Activated B cell treated with CpG ODN at 0.5 μM for 24 hours (primary cell): ENCODE measurements around the gene ZNF444. TPM values are rescaled to one million over a fixed set of nuclear protein-coding genes. Genes with fewer than 3 reads are reported as not detected.

Experiments
- ATAC-seq: fragments of 200-7000 bp; cut with Tn5 transposase; one replicate; pipeline ENCODE4 v1.10.0; 2021; ENCODE audit warnings: low read depth, mild to moderate bottlenecking, moderate library complexity
- CTCF ChIA-PET: fragments of 350-600 bp; sonication (Branson Sonifier 250); formaldehyde crosslinking; loops from one replicate; lab custom pipeline; 2021; ENCODE audit warnings: antibody characterized with exemption; lab: Charles Lee
- POLR2A ChIA-PET: fragments of 350-600 bp; sonication (Branson Sonifier 250); formaldehyde crosslinking; loops from one replicate; lab custom pipeline; 2021; ENCODE audit warnings: antibody characterized with exemption; lab: Charles Lee
- DNase-seq: peaks from one replicate; pipeline ENCODE4 v3.0.0; 2022
- H3K27ac Mint-ChIP-seq: one replicate; pipeline ENCODE4 v1.8.0; 2020; ENCODE audit warnings: mixed read lengths
- H3K27me3 Mint-ChIP-seq: one replicate; pipeline ENCODE4 v1.8.0; 2021; ENCODE audit warnings: mixed read lengths
- H3K36me3 Mint-ChIP-seq: one replicate; pipeline ENCODE4 v1.8.0; 2021; ENCODE audit warnings: low read depth, mixed read lengths
- H3K4me1 Mint-ChIP-seq: one replicate; pipeline ENCODE4 v1.8.0; 2021; ENCODE audit warnings: mixed read lengths
- H3K4me3 Mint-ChIP-seq: one replicate; pipeline ENCODE4 v1.8.0; 2020; ENCODE audit warnings: mild to moderate bottlenecking, mixed read lengths
- H3K9me3 Mint-ChIP-seq: one replicate; pipeline ENCODE4 v1.8.0; 2020; ENCODE audit warnings: mixed read lengths
- intact Hi-C: fragments of 100-400 bp; cut with micrococcal nuclease; formaldehyde crosslinking; loops from one replicate; pipeline ENCODE4 v1.15.1; 2024
- total RNA-seq: library from RNA; stranded (reverse); gene quantifications from 2 replicates; pipeline ENCODE4 v1.2.3, GENCODE V29; 2022
- TF ChIP-seq, protein P1 (sequence below): fragments of 200-600 bp; IDR thresholded peaks from one replicate; pipeline ENCODE4 v1.8.0; 2022; ENCODE audit warnings: antibody characterized with exemption, mild to moderate bottlenecking

Gene ZNF444
- total RNA-seq, 1 donor from 2014 or later, result 32.1 TPM

DNA sequence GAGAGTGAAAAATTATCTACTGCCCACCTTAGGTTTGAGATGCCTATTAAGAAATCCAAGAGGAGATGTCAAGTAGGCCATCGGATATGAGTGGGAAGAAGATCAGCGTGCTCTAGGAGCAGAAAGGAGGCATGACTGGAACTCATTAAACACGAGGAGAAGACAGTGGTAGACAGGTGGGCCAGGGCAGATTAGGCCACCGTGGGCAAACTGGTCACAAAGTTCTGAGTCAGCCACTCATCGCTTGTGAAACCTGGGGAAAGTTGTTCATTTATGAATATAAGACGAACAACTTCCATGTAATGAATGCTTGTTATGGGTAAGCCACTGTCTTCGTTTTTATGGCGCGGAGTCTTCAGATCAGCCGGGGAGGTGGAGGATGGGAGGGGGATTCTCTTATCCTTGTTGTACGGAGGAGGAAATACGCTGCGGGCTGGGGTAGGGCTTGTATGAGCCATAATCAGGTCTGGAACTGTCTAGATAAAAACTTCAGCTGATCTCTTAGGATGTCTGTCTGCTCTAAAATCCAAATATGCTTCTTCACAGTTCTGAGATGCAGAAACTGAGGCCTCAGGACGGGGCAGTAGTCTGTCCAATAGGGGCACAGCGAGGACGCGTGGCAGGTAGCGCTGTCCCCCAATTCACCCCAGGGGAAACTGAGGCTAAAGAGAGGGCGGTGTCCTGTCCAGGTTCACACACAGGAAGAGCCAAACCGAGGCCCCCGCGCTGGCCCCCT, 1.1 kb upstream of the ZNF444 start:
- POLR2A ChIA-PET, result interaction anchor here (0.9 to 3.2 kb wide), 4 partner anchors 18 to 733 kb away, joined by 3 to 40 read pairs (median 4); partner anchors contain the start of genes UBE2S and ZNF787
- CTCF ChIA-PET, result interaction anchor here (2.2 kb wide), 1 partner anchor 59 kb away, joined by 6 read pairs; no protein-coding TSS in a partner anchor
- ATAC-seq (no peak), DNase-seq (no peak)
- Mint-ChIP-seq H3K27ac (peak overlapping the region; percentile 99), H3K27me3 (no peaks in the 10 kb centered on the region), H3K4me3 (peak overlapping the region; percentile 98), H3K36me3 (peaks cover 7% of the 10 kb centered on the region), H3K4me1 (peaks cover 29% of the 10 kb centered on the region), H3K9me3 (no peaks in the 10 kb centered on the region)
- intact Hi-C loops, result loop anchor here (1.0 to 5.0 kb wide), 4 partner anchors 29 to 1142 kb away; partner anchors contain the start of genes ZNF460 and ZNF628
- TF ChIP-seq, protein P1, sequence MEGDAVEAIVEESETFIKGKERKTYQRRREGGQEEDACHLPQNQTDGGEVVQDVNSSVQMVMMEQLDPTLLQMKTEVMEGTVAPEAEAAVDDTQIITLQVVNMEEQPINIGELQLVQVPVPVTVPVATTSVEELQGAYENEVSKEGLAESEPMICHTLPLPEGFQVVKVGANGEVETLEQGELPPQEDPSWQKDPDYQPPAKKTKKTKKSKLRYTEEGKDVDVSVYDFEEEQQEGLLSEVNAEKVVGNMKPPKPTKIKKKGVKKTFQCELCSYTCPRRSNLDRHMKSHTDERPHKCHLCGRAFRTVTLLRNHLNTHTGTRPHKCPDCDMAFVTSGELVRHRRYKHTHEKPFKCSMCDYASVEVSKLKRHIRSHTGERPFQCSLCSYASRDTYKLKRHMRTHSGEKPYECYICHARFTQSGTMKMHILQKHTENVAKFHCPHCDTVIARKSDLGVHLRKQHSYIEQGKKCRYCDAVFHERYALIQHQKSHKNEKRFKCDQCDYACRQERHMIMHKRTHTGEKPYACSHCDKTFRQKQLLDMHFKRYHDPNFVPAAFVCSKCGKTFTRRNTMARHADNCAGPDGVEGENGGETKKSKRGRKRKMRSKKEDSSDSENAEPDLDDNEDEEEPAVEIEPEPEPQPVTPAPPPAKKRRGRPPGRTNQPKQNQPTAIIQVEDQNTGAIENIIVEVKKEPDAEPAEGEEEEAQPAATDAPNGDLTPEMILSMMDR, result no peak

DNA sequence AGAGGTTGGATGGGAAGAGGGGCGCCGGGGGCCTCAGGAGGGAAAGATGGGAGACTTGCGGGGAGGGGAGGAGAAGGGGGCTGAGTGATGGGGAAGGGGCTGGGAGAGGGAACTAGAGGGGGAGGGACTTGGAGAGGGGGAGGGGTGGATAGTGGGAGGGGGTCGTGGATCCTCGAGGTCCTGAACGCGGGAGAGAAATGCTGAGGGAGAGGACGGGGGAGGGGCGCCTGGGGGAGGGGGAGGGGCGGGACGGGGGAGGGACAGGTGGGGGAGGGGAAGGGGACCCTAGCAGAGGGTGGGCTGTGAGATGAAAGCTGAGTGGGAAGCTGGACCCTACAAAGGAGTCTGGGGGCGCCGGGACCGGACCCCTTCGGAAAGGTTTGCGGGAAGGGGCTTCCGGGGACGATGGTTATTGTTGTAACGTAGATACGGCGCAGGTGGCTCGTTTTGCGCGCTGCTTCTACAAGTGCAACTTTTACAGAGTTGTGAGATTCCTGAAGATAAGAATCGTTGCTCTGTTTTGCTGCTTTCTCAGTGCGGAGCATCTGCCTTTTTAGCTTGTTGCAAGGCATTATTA, 418 bp downstream of the ZNF444 start:
- Mint-ChIP-seq H3K27me3 (no peaks in the 10 kb centered on the region), H3K36me3 (peaks cover 10% of the 10 kb centered on the region), H3K9me3 (no peaks in the 10 kb centered on the region), H3K4me1 (peaks cover 29% of the 10 kb centered on the region), H3K27ac (peak overlapping the region; percentile 41), H3K4me3 (peak overlapping the region; percentile 98)
- ChIA-PET CTCF (interaction anchor here (0.6 to 2.2 kb wide), 2 partner anchors 60 to 192 kb away, joined by 3 to 6 read pairs; no protein-coding TSS in a partner anchor), POLR2A (interaction anchor here (0.6 to 3.2 kb wide), 8 partner anchors 20 to 487 kb away, joined by 3 to 40 read pairs (median 4); partner anchors contain the start of gene ZNF787)
- intact Hi-C loops, result loop anchor here (1.0 to 5.0 kb wide), 5 partner anchors 20 to 1141 kb away; partner anchors contain the start of genes ZNF460, ZNF628 and ZNF787
- DNase-seq (no peak), ATAC-seq (no peak)
- TF ChIP-seq, protein P1, result no peak

DNA sequence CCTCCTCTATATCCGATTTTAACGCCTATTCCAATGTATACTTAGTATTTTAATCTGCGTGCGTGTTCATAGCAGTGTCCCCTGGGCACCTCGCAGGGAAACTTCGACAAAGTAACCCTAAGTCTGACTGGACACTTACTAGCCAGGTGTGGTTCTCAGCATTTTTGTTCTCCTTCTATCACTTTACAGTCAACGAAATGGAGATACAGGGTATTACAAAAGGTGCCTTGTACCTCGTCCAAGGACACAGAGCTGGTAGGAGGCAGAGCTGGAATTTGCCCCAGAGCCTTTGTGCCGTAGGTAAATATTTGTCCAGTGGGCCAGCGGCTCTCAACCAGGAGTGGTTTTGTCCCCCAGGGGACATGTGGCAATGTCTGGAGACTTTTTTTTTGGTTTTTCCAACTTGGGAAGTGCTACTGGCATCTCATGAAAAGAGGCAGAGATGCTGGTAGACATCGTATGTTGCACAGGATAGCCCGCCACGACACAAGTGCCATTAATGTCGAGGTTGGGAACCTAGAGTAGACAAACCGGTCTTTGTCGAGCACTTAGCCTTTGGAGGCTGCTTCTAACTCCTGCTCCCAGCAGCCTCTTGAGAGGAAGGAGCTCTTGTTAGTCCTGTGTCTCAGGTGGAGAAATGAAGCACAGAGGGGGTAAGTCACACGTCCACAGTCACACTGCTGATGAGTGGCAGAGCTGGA, 1.1 kb downstream of the ZNF444 start:
- no peak for ATAC-seq
- Mint-ChIP-seq H3K9me3 (no peaks in the 10 kb centered on the region), H3K27me3 (no peaks in the 10 kb centered on the region), H3K4me1 (peaks cover 29% of the 10 kb centered on the region), H3K4me3 (peak overlapping the region; percentile 72), H3K36me3 (peaks cover 13% of the 10 kb centered on the region), H3K27ac (peak overlapping the region; percentile 41)
- TF ChIP-seq, protein P1, result no peak
- DNase-seq, result no peak
- ChIA-PET CTCF (interaction anchor here (2.2 kb wide), 1 partner anchor 61 kb away, joined by 6 read pairs; no protein-coding TSS in a partner anchor), POLR2A (interaction anchor here (0.6 to 3.2 kb wide), 3 partner anchors 7 to 61 kb away, joined by 4 to 40 read pairs (median 5); partner anchors contain the start of gene ZNF787)
- intact Hi-C loops, result loop anchor here (5.0 kb wide), 1 partner anchor 1140 kb away; the partner anchor contains the start of gene ZNF460

DNA sequence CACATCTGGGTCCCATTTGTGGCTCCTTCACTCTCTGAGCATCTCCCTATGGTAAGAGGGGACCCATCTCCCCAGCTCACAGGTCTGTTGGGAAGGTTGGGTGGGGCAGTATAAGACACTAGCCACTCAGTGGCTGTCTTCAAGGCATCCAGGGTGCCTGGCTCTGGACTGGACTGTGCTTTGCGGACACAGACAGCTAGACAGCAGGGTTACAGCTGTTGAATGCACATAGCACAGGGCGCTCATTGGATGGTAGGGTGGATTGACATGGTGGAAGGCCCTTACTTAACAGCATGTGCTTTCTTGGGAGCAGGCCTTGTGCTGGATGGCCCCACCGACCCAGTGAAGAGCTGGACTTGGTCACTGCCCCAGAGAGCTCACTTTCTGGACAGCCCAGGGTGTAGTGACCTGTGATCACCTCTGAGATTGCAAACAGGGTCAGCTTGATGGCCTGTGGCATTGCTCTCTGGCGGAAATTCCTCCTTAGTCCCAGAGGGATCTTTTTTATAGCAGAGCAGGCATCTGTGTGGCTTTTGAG, 1.9 kb downstream of the ZNF444 start:
- H3K4me3 Mint-ChIP-seq, result no peak overlapping the region
- POLR2A ChIA-PET, result interaction anchor here (0.6 to 3.2 kb wide), 2 partner anchors 8 to 22 kb away, joined by 5 to 40 read pairs; partner anchors contain the start of gene ZNF787
- peaks cover 21% of the 10 kb centered on the region for H3K36me3 Mint-ChIP-seq
- H3K27me3 Mint-ChIP-seq, result no peaks in the 10 kb centered on the region
- CTCF ChIA-PET, result no interaction called here
- intact Hi-C loops, result loop anchor here (5.0 kb wide), 1 partner anchor 1139 kb away; the partner anchor contains the start of gene ZNF460
- no peak for ATAC-seq
- no peak for DNase-seq
- no peaks in the 10 kb centered on the region for H3K9me3 Mint-ChIP-seq
- no peak overlapping the region for H3K27ac Mint-ChIP-seq
- TF ChIP-seq, protein P1, result no peak
- peaks cover 29% of the 10 kb centered on the region for H3K4me1 Mint-ChIP-seq
